ENCODE results near the gene CCDC175. TPM values are rescaled to one million over a fixed set of nuclear protein-coding genes. Genes with fewer than 3 reads are reported as not detected.

Gene CCDC175
- total RNA-seq, 1 donor from 2014 or later: not detected

GRCh38 chr14:59481407-59481806 is 95.2 kb downstream of the CCDC175 start:
- H3K27me3 Mint-ChIP-seq: no peaks in the 10 kb centered on the region
- TF ChIP-seq, protein P1, sequence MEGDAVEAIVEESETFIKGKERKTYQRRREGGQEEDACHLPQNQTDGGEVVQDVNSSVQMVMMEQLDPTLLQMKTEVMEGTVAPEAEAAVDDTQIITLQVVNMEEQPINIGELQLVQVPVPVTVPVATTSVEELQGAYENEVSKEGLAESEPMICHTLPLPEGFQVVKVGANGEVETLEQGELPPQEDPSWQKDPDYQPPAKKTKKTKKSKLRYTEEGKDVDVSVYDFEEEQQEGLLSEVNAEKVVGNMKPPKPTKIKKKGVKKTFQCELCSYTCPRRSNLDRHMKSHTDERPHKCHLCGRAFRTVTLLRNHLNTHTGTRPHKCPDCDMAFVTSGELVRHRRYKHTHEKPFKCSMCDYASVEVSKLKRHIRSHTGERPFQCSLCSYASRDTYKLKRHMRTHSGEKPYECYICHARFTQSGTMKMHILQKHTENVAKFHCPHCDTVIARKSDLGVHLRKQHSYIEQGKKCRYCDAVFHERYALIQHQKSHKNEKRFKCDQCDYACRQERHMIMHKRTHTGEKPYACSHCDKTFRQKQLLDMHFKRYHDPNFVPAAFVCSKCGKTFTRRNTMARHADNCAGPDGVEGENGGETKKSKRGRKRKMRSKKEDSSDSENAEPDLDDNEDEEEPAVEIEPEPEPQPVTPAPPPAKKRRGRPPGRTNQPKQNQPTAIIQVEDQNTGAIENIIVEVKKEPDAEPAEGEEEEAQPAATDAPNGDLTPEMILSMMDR (IDR thresholded peaks at IDR 0.05): no peak
- H3K9me3 Mint-ChIP-seq: no peaks in the 10 kb centered on the region
- peaks cover 17% of the 10 kb centered on the region for H3K36me3 Mint-ChIP-seq (ENCODE audit: low read depth)
- CTCF ChIA-PET: no interaction called here
- no peak for ATAC-seq (ENCODE audit: low read depth)
- DNase-seq: no peak
- peak overlapping the region; percentile 16 for H3K4me3 Mint-ChIP-seq
- no peak overlapping the region for H3K27ac Mint-ChIP-seq
- H3K4me1 Mint-ChIP-seq: peaks cover 50% of the 10 kb centered on the region
- POLR2A ChIA-PET: no interaction called here
- intact Hi-C loops (cut with micrococcal nuclease): loop anchor here (5.0 to 10.0 kb wide), 6 partner anchors 483 to 1273 kb away; partner anchors contain the start of genes DACT1, DHRS7 and PSMA3

DNA sequence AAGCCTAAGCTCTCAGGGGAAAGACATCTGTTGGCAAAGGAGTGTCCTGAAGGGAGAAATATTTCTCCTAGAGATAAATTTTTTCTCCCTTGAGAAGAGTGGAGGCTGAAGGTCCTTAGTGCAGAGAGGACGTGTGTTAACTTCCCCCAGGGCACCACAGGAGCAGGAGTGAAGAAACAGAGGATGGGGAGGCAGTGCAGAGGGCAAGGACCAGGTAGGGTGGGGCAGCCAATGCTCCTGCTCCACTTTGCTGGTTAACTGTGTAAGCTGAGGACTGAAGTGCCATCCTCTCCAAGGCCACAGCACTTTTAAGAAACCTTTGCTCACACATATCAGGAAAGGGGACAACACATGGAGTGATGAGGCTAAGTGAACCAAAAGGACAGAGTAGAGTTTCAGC is 96.4 kb downstream of the CCDC175 start:
- Mint-ChIP-seq H3K4me3 (no peak overlapping the region), H3K27me3 (no peaks in the 10 kb centered on the region), H3K4me1 (peaks cover 43% of the 10 kb centered on the region), H3K36me3 (ENCODE audit: low read depth) (peaks cover 25% of the 10 kb centered on the region), H3K27ac (no peak overlapping the region), H3K9me3 (no peaks in the 10 kb centered on the region)
- ATAC-seq (ENCODE audit: low read depth) (no peak), DNase-seq (no peak)
- ChIA-PET CTCF (no interaction called here), POLR2A (no interaction called here)
- intact Hi-C loops (cut with micrococcal nuclease): loop anchor here (5.0 to 10.0 kb wide), 6 partner anchors 485 to 1275 kb away; partner anchors contain the start of genes DACT1, DHRS7 and PSMA3
- TF ChIP-seq, protein P1 (IDR thresholded peaks at IDR 0.05): no peak

- TF ChIP-seq, protein P1 (IDR thresholded peaks at IDR 0.05): no peak
- Mint-ChIP-seq H3K4me1 (peaks cover 37% of the 10 kb centered on the region), H3K36me3 (ENCODE audit: low read depth) (peaks cover 36% of the 10 kb centered on the region), H3K27ac (no peak overlapping the region), H3K27me3 (no peaks in the 10 kb centered on the region), H3K4me3 (no peak overlapping the region), H3K9me3 (no peaks in the 10 kb centered on the region)
- ATAC-seq (ENCODE audit: low read depth) (no peak), DNase-seq (no peak)
- POLR2A ChIA-PET: no interaction called here
- CTCF ChIA-PET: no interaction called here
- intact Hi-C loops (cut with micrococcal nuclease): no loop called here
Observed at GRCh38 chr14:59478540-59478939, 98.1 kb downstream of the CCDC175 start.

DNA sequence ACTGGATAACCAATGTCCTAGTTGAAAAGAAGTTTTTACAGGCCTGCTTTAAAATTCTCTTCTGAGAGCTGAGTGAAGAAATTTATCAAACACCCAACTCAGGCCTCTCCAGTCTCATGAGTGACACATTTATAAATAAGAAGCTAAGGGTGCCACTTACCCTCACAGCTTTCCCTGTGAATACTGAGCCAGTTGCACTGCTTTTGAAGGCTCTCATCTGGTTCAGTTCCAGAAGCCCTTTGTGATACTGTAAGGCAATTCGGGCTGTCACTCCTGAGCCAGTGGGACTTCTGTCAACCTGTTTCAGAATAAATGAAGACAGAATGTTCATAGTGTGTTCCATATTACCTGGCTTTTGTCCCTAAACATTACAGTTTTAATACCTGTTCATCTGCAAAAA is 100.9 kb downstream of the CCDC175 start:
- ATAC-seq (ENCODE audit: low read depth): no peak

GRCh38 chr14:59474172-59474571 is 102.4 kb downstream of the CCDC175 start:
- ATAC-seq (ENCODE audit: low read depth) (no peak), DNase-seq (no peak)
- POLR2A ChIA-PET: interaction anchor here (1.5 kb wide), 1 partner anchor 10 kb away, joined by 4 read pairs; the partner anchor contains the start of genes JKAMP and L3HYPDH
- Mint-ChIP-seq H3K4me1 (peaks cover 2% of the 10 kb centered on the region), H3K27ac (no peak overlapping the region), H3K9me3 (no peaks in the 10 kb centered on the region), H3K27me3 (no peaks in the 10 kb centered on the region), H3K4me3 (no peak overlapping the region), H3K36me3 (ENCODE audit: low read depth) (peaks cover 43% of the 10 kb centered on the region)
- TF ChIP-seq, protein P1 (IDR thresholded peaks at IDR 0.05): no peak
- CTCF ChIA-PET: interaction anchor here (0.9 kb wide), 1 partner anchor 10 kb away, joined by 3 read pairs; the partner anchor contains the start of genes JKAMP and L3HYPDH
- intact Hi-C loops (cut with micrococcal nuclease): no loop called here

More for the DNA sequence above, 100.9 kb downstream of the CCDC175 start:
- Mint-ChIP-seq H3K9me3 (no peaks in the 10 kb centered on the region), H3K4me3 (no peak overlapping the region), H3K4me1 (peaks cover 9% of the 10 kb centered on the region), H3K27me3 (no peaks in the 10 kb centered on the region), H3K27ac (no peak overlapping the region), H3K36me3 (ENCODE audit: low read depth) (peaks cover 43% of the 10 kb centered on the region)
- POLR2A ChIA-PET: no interaction called here
- no peak for DNase-seq
- TF ChIP-seq, protein P1 (IDR thresholded peaks at IDR 0.05): no peak
- CTCF ChIA-PET: no interaction called here
- intact Hi-C loops (cut with micrococcal nuclease): no loop called here

Measured in activated B cell treated with CpG ODN at 0.5 μM for 24 hours (primary cell).